ENCODE results near the gene MGMT. TPM values are rescaled to one million over a fixed set of nuclear protein-coding genes. Genes with fewer than 3 reads are reported as not detected.

MGMT gene
- total RNA-seq, 2 donors from 2014 or later, result 18.3 to 25.5 TPM

DNA sequence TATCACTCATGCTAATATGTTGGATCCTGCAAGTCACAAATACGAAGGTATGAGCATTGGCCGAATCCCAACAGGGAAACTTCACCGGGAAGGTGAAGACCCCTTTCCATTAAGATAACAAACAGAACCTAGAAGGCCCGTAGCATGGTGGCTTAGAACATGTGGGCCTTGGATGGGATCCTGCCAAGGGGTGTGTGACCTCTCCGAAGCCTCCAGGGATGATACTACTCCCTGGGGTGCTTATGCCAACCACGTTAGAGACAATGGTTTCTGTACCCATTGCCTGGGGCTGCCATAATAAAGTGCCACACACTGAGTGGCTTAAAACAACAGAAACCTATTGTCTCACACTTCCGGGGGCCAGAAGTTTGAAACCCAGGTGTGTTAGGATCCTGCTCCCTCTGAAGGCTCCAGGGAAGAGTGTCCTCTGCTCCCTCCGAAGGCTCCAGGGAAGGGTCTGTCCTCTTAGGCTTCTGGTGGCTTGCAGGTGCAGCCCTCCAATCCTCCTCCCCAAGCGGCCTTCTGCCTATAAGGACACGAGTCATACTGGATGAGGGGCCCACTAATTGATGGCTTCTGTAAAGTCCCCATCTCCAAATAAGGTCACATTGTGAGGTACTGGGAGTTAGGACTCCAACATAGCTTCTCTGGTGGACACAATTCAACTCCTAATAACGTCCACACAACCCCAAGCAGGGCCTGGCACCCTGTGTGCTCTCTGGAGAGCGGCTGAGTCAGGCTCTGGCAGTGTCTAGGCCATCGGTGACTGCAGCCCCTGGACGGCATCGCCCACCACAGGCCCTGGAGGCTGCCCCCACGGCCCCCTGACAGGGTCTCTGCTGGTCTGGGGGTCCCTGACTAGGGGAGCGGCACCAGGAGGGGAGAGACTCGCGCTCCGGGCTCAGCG is 992 bp upstream of the MGMT start:
- H3K27me3 ChIP-seq (replicated peaks; ENCODE audit: insufficient read depth), result no peaks in the 10 kb centered on the region
- peak overlapping the region; percentile 93 for H3K4me3 ChIP-seq
- DNase-seq (ENCODE audit: low spot score) (no peak), ATAC-seq (ENCODE audit: insufficient number of reproducible peaks, low FRiP score, low read depth) (no peak)
- TF ChIP-seq, protein P1, sequence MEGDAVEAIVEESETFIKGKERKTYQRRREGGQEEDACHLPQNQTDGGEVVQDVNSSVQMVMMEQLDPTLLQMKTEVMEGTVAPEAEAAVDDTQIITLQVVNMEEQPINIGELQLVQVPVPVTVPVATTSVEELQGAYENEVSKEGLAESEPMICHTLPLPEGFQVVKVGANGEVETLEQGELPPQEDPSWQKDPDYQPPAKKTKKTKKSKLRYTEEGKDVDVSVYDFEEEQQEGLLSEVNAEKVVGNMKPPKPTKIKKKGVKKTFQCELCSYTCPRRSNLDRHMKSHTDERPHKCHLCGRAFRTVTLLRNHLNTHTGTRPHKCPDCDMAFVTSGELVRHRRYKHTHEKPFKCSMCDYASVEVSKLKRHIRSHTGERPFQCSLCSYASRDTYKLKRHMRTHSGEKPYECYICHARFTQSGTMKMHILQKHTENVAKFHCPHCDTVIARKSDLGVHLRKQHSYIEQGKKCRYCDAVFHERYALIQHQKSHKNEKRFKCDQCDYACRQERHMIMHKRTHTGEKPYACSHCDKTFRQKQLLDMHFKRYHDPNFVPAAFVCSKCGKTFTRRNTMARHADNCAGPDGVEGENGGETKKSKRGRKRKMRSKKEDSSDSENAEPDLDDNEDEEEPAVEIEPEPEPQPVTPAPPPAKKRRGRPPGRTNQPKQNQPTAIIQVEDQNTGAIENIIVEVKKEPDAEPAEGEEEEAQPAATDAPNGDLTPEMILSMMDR (IDR thresholded peaks at IDR 0.05), result no peak
- peaks cover 4% of the 10 kb centered on the region for H3K36me3 ChIP-seq
- peaks cover 9 to 20% of the 10 kb centered on the region in 2 donors for H3K4me1 ChIP-seq (ENCODE audit: control insufficient read depth in 1 of 2, low read depth in 2 of 2)
- H3K27ac ChIP-seq, result peak overlapping the region; percentile 81 to 83
- H3K9me3 ChIP-seq, result no peaks in the 10 kb centered on the region

DNA sequence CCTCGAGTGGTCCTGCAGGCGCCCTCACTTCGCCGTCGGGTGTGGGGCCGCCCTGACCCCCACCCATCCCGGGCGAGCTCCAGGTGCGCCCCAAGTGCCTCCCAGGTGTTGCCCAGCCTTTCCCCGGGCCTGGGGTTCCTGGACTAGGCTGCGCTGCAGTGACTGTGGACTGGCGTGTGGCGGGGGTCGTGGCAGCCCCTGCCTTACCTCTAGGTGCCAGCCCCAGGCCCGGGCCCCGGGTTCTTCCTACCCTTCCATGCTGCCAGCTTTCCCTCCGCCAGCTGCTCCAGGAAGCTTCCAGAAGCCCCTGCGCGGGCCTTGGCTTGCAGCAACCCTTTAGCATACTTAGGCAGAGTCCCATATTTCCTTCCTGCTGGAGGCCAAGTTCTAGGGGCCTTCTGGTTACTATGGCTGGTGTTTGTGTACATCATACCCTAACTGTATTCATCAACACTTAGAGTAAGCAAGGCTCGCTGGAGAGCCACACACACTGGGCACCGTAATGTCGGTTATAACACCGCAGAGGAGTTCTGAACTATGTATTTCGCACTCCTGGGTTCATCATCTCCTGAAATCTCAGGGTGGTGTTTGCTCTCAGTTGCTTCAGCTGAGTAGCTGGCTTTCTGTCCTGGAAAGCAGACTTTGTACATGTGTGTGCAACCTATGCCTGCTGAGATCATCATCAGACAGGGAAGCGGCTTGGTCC is 471 bp downstream of the MGMT start:
- H3K4me3 ChIP-seq, result peak overlapping the region; percentile 93
- DNase-seq (ENCODE audit: low spot score) (no peak), ATAC-seq (ENCODE audit: insufficient number of reproducible peaks, low FRiP score, low read depth) (no peak)
- TF ChIP-seq, protein P1 (IDR thresholded peaks at IDR 0.05), result no peak
- H3K27ac ChIP-seq, result peak overlapping the region; percentile 78 to 84
- H3K9me3 ChIP-seq, result no peaks in the 10 kb centered on the region
- peaks cover 4% of the 10 kb centered on the region for H3K36me3 ChIP-seq
- H3K27me3 ChIP-seq (replicated peaks; ENCODE audit: insufficient read depth), result no peaks in the 10 kb centered on the region
- H3K4me1 ChIP-seq (ENCODE audit: control insufficient read depth in 1 of 2, low read depth in 2 of 2), result peaks cover 9 to 20% of the 10 kb centered on the region in 2 donors

- no peak for ATAC-seq (ENCODE audit: insufficient number of reproducible peaks, low FRiP score, low read depth)
- TF ChIP-seq, protein P1 (IDR thresholded peaks at IDR 0.05), result no peak
- H3K4me1 ChIP-seq (ENCODE audit: control insufficient read depth in 1 of 2, low read depth in 2 of 2), result peaks cover 9 to 20% of the 10 kb centered on the region in 2 donors
- H3K27me3 ChIP-seq (replicated peaks; ENCODE audit: insufficient read depth), result no peaks in the 10 kb centered on the region
- peaks cover 4% of the 10 kb centered on the region for H3K36me3 ChIP-seq
- H3K27ac ChIP-seq, result no peak overlapping the region
- no peaks in the 10 kb centered on the region for H3K9me3 ChIP-seq
- H3K4me3 ChIP-seq, result no peak overlapping the region
- no peak for DNase-seq (ENCODE audit: low spot score)
Measured at GRCh38 chr10:129468187-129468586, 1.1 kb downstream of the MGMT start.

- peaks cover 9 to 20% of the 10 kb centered on the region in 2 donors for H3K4me1 ChIP-seq (ENCODE audit: control insufficient read depth in 1 of 2, low read depth in 2 of 2)
- ATAC-seq (ENCODE audit: insufficient number of reproducible peaks, low FRiP score, low read depth) (no peak), DNase-seq (ENCODE audit: low spot score) (no peak)
- H3K27ac ChIP-seq, result no peak overlapping the region
- H3K27me3 ChIP-seq (replicated peaks; ENCODE audit: insufficient read depth), result no peaks in the 10 kb centered on the region
- TF ChIP-seq, protein P1 (IDR thresholded peaks at IDR 0.05), result no peak
- no peak overlapping the region for H3K4me3 ChIP-seq
- H3K9me3 ChIP-seq, result no peaks in the 10 kb centered on the region
- peaks cover 4% of the 10 kb centered on the region for H3K36me3 ChIP-seq
Measured at GRCh38 chr10:129470103-129470851, 3.2 kb downstream of the MGMT start.
